ENCODE measurements around the gene FLT4. TPM values are rescaled to one million over a fixed set of nuclear protein-coding genes. Genes with fewer than 3 reads are reported as not detected.

FLT4 gene
- total and polyA plus RNA-seq, 2 experiments from 2014 or later = 3.4 to 13.8 TPM

DNA sequence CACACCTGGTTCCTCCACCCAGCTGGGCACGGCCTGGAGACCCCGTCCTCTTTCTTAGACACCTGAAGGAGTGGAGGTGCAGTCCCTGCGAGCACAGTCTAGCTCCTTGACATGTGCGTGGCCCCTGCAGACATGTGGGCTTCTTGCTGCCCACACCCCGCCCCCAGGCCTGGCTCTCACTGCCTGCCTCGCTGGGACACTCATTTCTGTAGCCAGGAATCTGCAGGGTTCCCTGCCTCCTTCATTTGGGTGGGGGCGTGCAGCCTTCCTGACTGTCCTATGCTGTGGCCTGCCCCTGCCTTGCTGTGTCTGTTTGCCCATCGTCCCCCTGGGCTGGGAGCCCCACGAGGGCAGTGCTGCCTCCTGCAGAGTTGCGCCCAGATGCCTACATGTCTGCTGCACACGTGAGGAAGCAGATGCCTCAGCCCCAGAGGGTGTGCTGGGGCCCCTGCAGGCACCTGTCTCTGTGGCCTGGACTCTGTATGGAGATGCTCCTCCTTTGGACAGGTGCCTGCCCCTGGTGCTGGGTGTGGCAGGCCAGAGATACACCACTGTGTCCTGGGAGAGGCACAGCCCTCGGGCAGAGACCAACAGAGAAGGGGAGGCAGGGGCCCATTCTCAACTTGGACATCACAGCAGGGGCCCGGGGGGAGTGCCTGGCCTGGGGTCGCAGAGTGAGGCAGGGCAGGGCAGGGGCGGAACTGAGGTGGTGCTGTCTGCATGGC is 22.6 kb downstream of the FLT4 start:
- Mint-ChIP-seq H3K36me3 (ENCODE audit: low read depth) (no peaks in the 10 kb centered on the region), H3K27me3 (ENCODE audit: insufficient read depth, low read depth, poor library complexity) (peaks cover 5% of the 10 kb centered on the region), H3K27ac (no peak overlapping the region), H3K9me3 (no peaks in the 10 kb centered on the region; the same call in 2 of the 3 replicates), H3K4me3 (no peak overlapping the region), H3K4me1 (peaks cover 3% of the 10 kb centered on the region; the same call in 1 of the 3 replicates)
- Histone ChIP-seq H2AFZ (no peak overlapping the region), H4K20me1 (replicated peaks; ENCODE audit: insufficient read depth) (no peaks in the 10 kb centered on the region), H3K4me1 (ENCODE audit: insufficient read depth) (no peaks in the 10 kb centered on the region), H3K4me3 (no peak overlapping the region), H3K27ac (ENCODE audit: low read depth) (no peak overlapping the region), H3K36me3 (ENCODE audit: insufficient read depth) (no peaks in the 10 kb centered on the region), H3F3A (replicated peaks; ENCODE audit: low read depth) (no peaks in the 10 kb centered on the region), H3K4me2 (no peak overlapping the region), H3K27me3 (ENCODE audit: insufficient read depth) (no peaks in the 10 kb centered on the region), H3K9me2 (ENCODE audit: insufficient read depth) (no peaks in the 10 kb centered on the region), H3K79me2 (replicated peaks; ENCODE audit: insufficient read depth) (no peaks in the 10 kb centered on the region)
- no peak for TF ChIP-seq EZH2 (IDR thresholded peaks at IDR 0.05; ENCODE audit: low read depth, unreplicated experiment)
- TF ChIP-seq EZH2phosphoT487 (IDR thresholded peaks at IDR 0.05; ENCODE audit: unreplicated experiment) = no peak
- no peak for TF ChIP-seq ZNF331 (CRISPR knock-in tag; IDR thresholded peaks at IDR 0.05; ENCODE audit: low read depth)
- DNase-seq (ENCODE audit: low spot score) = no peak
- no peak for ATAC-seq

- Mint-ChIP-seq H3K4me3 (no peak overlapping the region), H3K9me3 (no peaks in the 10 kb centered on the region; the same call in 2 of the 3 replicates), H3K27ac (no peak overlapping the region), H3K4me1 (peaks cover 2% of the 10 kb centered on the region; the same call in 1 of the 3 replicates), H3K36me3 (ENCODE audit: low read depth) (no peaks in the 10 kb centered on the region), H3K27me3 (ENCODE audit: insufficient read depth, low read depth, poor library complexity) (peaks cover 4% of the 10 kb centered on the region)
- Histone ChIP-seq H3F3A (replicated peaks; ENCODE audit: low read depth) (no peaks in the 10 kb centered on the region), H2AFZ (no peak overlapping the region), H4K20me1 (replicated peaks; ENCODE audit: insufficient read depth) (no peaks in the 10 kb centered on the region), H3K4me2 (no peak overlapping the region), H3K36me3 (ENCODE audit: insufficient read depth) (no peaks in the 10 kb centered on the region), H3K9me2 (ENCODE audit: insufficient read depth) (no peaks in the 10 kb centered on the region), H3K79me2 (replicated peaks; ENCODE audit: insufficient read depth) (no peaks in the 10 kb centered on the region), H3K4me3 (no peak overlapping the region), H3K27me3 (ENCODE audit: insufficient read depth) (no peaks in the 10 kb centered on the region), H3K27ac (ENCODE audit: low read depth) (no peak overlapping the region), H3K4me1 (ENCODE audit: insufficient read depth) (no peaks in the 10 kb centered on the region)
- TF ChIP-seq, protein P1, sequence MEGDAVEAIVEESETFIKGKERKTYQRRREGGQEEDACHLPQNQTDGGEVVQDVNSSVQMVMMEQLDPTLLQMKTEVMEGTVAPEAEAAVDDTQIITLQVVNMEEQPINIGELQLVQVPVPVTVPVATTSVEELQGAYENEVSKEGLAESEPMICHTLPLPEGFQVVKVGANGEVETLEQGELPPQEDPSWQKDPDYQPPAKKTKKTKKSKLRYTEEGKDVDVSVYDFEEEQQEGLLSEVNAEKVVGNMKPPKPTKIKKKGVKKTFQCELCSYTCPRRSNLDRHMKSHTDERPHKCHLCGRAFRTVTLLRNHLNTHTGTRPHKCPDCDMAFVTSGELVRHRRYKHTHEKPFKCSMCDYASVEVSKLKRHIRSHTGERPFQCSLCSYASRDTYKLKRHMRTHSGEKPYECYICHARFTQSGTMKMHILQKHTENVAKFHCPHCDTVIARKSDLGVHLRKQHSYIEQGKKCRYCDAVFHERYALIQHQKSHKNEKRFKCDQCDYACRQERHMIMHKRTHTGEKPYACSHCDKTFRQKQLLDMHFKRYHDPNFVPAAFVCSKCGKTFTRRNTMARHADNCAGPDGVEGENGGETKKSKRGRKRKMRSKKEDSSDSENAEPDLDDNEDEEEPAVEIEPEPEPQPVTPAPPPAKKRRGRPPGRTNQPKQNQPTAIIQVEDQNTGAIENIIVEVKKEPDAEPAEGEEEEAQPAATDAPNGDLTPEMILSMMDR (conservative IDR thresholded peaks at IDR 0.05; ENCODE audit: low read depth in 2 of 2) = no peak
- TF ChIP-seq EZH2 (IDR thresholded peaks at IDR 0.05; ENCODE audit: low read depth, unreplicated experiment) (no peak), STAT1 (IDR thresholded peaks at IDR 0.05; ENCODE audit: unreplicated experiment) (no peak), ZNF114 (CRISPR knock-in tag; IDR thresholded peaks at IDR 0.05) (no peak), EZH2phosphoT487 (IDR thresholded peaks at IDR 0.05; ENCODE audit: unreplicated experiment) (no peak)
- TF ChIP-seq, protein P2, sequence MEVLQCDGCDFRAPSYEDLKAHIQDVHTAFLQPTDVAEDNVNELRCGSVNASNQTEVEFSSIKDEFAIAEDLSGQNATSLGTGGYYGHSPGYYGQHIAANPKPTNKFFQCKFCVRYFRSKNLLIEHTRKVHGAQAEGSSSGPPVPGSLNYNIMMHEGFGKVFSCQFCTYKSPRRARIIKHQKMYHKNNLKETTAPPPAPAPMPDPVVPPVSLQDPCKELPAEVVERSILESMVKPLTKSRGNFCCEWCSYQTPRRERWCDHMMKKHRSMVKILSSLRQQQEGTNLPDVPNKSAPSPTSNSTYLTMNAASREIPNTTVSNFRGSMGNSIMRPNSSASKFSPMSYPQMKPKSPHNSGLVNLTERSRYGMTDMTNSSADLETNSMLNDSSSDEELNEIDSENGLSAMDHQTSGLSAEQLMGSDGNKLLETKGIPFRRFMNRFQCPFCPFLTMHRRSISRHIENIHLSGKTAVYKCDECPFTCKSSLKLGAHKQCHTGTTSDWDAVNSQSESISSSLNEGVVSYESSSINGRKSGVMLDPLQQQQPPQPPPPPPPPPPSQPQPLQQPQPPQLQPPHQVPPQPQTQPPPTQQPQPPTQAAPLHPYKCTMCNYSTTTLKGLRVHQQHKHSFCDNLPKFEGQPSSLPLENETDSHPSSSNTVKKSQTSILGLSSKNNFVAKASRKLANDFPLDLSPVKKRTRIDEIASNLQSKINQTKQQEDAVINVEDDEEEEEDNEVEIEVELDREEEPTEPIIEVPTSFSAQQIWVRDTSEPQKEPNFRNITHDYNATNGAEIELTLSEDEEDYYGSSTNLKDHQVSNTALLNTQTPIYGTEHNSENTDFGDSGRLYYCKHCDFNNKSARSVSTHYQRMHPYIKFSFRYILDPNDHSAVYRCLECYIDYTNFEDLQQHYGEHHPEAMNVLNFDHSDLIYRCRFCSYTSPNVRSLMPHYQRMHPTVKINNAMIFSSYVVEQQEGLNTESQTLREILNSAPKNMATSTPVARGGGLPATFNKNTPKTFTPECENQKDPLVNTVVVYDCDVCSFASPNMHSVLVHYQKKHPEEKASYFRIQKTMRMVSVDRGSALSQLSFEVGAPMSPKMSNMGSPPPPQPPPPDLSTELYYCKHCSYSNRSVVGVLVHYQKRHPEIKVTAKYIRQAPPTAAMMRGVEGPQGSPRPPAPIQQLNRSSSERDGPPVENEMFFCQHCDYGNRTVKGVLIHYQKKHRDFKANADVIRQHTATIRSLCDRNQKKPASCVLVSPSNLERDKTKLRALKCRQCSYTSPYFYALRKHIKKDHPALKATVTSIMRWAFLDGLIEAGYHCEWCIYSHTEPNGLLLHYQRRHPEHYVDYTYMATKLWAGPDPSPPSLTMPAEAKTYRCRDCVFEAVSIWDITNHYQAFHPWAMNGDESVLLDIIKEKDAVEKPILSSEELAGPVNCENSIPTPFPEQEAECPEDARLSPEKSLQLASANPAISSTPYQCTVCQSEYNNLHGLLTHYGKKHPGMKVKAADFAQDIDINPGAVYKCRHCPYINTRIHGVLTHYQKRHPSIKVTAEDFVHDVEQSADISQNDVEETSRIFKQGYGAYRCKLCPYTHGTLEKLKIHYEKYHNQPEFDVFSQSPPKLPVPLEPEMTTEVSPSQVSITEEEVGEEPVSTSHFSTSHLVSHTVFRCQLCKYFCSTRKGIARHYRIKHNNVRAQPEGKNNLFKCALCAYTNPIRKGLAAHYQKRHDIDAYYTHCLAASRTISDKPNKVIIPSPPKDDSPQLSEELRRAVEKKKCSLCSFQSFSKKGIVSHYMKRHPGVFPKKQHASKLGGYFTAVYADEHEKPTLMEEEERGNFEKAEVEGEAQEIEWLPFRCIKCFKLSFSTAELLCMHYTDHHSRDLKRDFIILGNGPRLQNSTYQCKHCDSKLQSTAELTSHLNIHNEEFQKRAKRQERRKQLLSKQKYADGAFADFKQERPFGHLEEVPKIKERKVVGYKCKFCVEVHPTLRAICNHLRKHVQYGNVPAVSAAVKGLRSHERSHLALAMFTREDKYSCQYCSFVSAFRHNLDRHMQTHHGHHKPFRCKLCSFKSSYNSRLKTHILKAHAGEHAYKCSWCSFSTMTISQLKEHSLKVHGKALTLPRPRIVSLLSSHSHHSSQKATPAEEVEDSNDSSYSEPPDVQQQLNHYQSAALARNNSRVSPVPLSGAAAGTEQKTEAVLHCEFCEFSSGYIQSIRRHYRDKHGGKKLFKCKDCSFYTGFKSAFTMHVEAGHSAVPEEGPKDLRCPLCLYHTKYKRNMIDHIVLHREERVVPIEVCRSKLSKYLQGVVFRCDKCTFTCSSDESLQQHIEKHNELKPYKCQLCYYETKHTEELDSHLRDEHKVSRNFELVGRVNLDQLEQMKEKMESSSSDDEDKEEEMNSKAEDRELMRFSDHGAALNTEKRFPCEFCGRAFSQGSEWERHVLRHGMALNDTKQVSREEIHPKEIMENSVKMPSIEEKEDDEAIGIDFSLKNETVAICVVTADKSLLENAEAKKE (CRISPR knock-in tag; IDR thresholded peaks at IDR 0.05) = no peak
- ATAC-seq (no peak), DNase-seq (ENCODE audit: low spot score) (no peak)
Observed at GRCh38 chr5:180625791-180626660, 23.4 kb downstream of the FLT4 start.
